Parathyroid adenoma (tissue), 2 donors: Measurements from ENCODE around the gene PGPEP1.
A peak's percentile ranks its signal among the peaks of the same experiment; 100 is the strongest.

ENCODE experiments used
- H2AFZ ChIP-seq: fragments of 300-600 bp; sonication (generic); one replicate; pipeline ENCODE4 v1.7.0; 2017; ENCODE audit warnings: antibody characterized with exemption, mild to moderate bottlenecking
- H3K27ac ChIP-seq: fragments of 300-600 bp; sonication (generic); one replicate; pipeline ENCODE4 v1.7.0; 2017
- H3K27me3 ChIP-seq: fragments of 300-600 bp; sonication (generic); one replicate; pipeline ENCODE4 v1.7.0; 2017; ENCODE audit warnings: low read length; ENCODE audit not compliant: control insufficient read depth, insufficient read depth
- H3K36me3 ChIP-seq: fragments of 300-600 bp; sonication (generic); one replicate; pipeline ENCODE4 v1.7.0; 2017; ENCODE audit warnings: low read length; ENCODE audit not compliant: control insufficient read depth, insufficient read depth
- H3K4me1 ChIP-seq: fragments of 300-600 bp; sonication (generic); one replicate; pipeline ENCODE4 v1.7.0; 2017; ENCODE audit warnings: control low read depth
- H3K4me2 ChIP-seq: fragments of 300-600 bp; sonication (generic); one replicate; pipeline ENCODE4 v1.7.0; 2017; ENCODE audit warnings: low read length
- H3K4me3 ChIP-seq: fragments of 300-600 bp; sonication (generic); one replicate; pipeline ENCODE4 v1.7.0; 2017; ENCODE audit warnings: low read depth, low read length
- H3K79me2 ChIP-seq: fragments of 300-600 bp; sonication (generic); one replicate; pipeline ENCODE4 v1.7.0; 2017; ENCODE audit warnings: control low read depth
- H3K9ac ChIP-seq: fragments of 300-600 bp; sonication (generic); one replicate; pipeline ENCODE4 v1.7.0; 2017; ENCODE audit warnings: mild to moderate bottlenecking
- H3K9me3 ChIP-seq: fragments of 300-600 bp; sonication (generic); one replicate; pipeline ENCODE4 v1.7.0; 2017; ENCODE audit warnings: low read length; ENCODE audit not compliant: control insufficient read depth
- TF ChIP-seq, protein P1 (sequence below): fragments of 300-600 bp; sonication (generic); IDR thresholded peaks from one replicate; pipeline ENCODE4 v1.7.0; 2017; ENCODE audit warnings: antibody characterized with exemption, mild to moderate bottlenecking
- donor health status: primary hyperparathyroidism.

Gene PGPEP1

DNA sequence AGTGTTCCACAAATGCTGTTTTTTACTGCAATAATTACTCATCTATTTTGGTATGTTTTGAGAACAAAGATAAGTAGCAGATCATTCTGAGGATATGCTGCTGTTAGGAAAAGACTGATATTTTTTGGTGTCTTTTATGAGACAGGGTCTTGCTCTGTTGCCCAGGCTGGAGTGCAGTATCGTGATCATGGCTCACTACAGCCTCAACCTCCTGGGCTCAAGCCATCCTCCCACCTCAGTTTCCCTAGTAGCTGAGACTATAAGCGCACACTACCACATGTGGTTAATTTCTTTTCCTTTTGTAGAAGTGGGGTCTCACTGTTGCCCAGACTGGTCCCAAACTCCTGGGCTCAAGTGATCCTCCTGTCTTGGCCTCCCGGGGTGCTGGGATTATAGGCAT is 27.0 kb upstream of the PGPEP1 start:
- no peak overlapping the region for H3K4me3 ChIP-seq
- H3K36me3 ChIP-seq, result no peaks in the 10 kb centered on the region
- no peak overlapping the region for H3K4me2 ChIP-seq
- no peak overlapping the region for H2AFZ ChIP-seq
- H3K9me3 ChIP-seq, result no peaks in the 10 kb centered on the region
- H3K27me3 ChIP-seq, result no peaks in the 10 kb centered on the region
- H3K79me2 ChIP-seq, result peaks cover 20% of the 10 kb centered on the region
- no peak overlapping the region for H3K9ac ChIP-seq
- no peaks in the 10 kb centered on the region for H3K4me1 ChIP-seq
- TF ChIP-seq, protein P1, sequence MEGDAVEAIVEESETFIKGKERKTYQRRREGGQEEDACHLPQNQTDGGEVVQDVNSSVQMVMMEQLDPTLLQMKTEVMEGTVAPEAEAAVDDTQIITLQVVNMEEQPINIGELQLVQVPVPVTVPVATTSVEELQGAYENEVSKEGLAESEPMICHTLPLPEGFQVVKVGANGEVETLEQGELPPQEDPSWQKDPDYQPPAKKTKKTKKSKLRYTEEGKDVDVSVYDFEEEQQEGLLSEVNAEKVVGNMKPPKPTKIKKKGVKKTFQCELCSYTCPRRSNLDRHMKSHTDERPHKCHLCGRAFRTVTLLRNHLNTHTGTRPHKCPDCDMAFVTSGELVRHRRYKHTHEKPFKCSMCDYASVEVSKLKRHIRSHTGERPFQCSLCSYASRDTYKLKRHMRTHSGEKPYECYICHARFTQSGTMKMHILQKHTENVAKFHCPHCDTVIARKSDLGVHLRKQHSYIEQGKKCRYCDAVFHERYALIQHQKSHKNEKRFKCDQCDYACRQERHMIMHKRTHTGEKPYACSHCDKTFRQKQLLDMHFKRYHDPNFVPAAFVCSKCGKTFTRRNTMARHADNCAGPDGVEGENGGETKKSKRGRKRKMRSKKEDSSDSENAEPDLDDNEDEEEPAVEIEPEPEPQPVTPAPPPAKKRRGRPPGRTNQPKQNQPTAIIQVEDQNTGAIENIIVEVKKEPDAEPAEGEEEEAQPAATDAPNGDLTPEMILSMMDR, result no peak
- H3K27ac ChIP-seq, result no peak overlapping the region

GRCh38 chr19:18317961-18318800 is 22.2 kb upstream of the PGPEP1 start:
- Histone ChIP-seq H3K27ac (peak overlapping the region; percentile 51), H2AFZ (no peak overlapping the region), H3K4me2 (no peak overlapping the region), H3K9me3 (no peaks in the 10 kb centered on the region), H3K4me3 (no peak overlapping the region), H3K4me1 (peaks cover 9% of the 10 kb centered on the region), H3K36me3 (no peaks in the 10 kb centered on the region), H3K79me2 (peaks cover 27% of the 10 kb centered on the region), H3K27me3 (no peaks in the 10 kb centered on the region), H3K9ac (no peak overlapping the region)
- TF ChIP-seq, protein P1, result no peak

GRCh38 chr19:18319591-18320135 is 20.7 kb upstream of the PGPEP1 start:
- H3K9me3 ChIP-seq, result no peaks in the 10 kb centered on the region
- no peaks in the 10 kb centered on the region for H3K36me3 ChIP-seq
- H3K4me2 ChIP-seq, result no peak overlapping the region
- H3K27me3 ChIP-seq, result no peaks in the 10 kb centered on the region
- no peak overlapping the region for H3K9ac ChIP-seq
- H3K4me1 ChIP-seq, result peaks cover 14% of the 10 kb centered on the region
- H3K27ac ChIP-seq, result peak overlapping the region; percentile 6
- H3K4me3 ChIP-seq, result no peak overlapping the region
- no peak overlapping the region for H2AFZ ChIP-seq
- H3K79me2 ChIP-seq, result peaks cover 19% of the 10 kb centered on the region
- TF ChIP-seq, protein P1, result no peak

GRCh38 chr19:18320865-18321733 is 19.3 kb upstream of the PGPEP1 start:
- Histone ChIP-seq H3K36me3 (no peaks in the 10 kb centered on the region), H3K9ac (no peak overlapping the region), H3K9me3 (no peaks in the 10 kb centered on the region), H3K27me3 (no peaks in the 10 kb centered on the region), H3K27ac (peak overlapping the region; percentile 94), H3K4me2 (no peak overlapping the region), H3K4me1 (peaks cover 14% of the 10 kb centered on the region), H2AFZ (no peak overlapping the region), H3K79me2 (peaks cover 19% of the 10 kb centered on the region), H3K4me3 (no peak overlapping the region)
- TF ChIP-seq, protein P1, result no peak
